Natural killer cell (primary cell): Measurements from ENCODE around the gene MTA3. TPM values are rescaled to one million over a fixed set of nuclear protein-coding genes. Genes with fewer than 3 reads are reported as not detected.

Experiments used
- ATAC-seq, 3 donors: fragments of 150-1000 bp in 2 of 3; fragments of 200-7000 bp in 1 of 3; cut with Tn5 transposase; 1 replicate in 1 of 3; 2 replicates in 2 of 3; pipeline ENCODE4 v1.10.0; 2021; ENCODE audit warnings: mild to moderate bottlenecking in 2 of 3, moderate library complexity in 2 of 3
- DNase-seq, 2 donors: peaks; one replicate each; pipeline versions ENCODE4 v3.0.0 to v3.0.0-alpha.2; 2013 to 2021; ENCODE audit warnings: mixed read lengths in 1 of 2
- H3K27ac ChIP-seq: one replicate; pipeline ENCODE4 v1.5.1; 2013; ENCODE audit warnings: mild to moderate bottlenecking, low read length
- H3K27me3 ChIP-seq: one replicate; pipeline ENCODE4 v1.6.1; 2013; ENCODE audit warnings: low read length; ENCODE audit not compliant: control insufficient read depth, insufficient read depth
- H3K36me3 ChIP-seq: one replicate; pipeline ENCODE4 v1.6.1; 2013; ENCODE audit warnings: low read length; ENCODE audit not compliant: control insufficient read depth, insufficient read depth
- H3K4me1 ChIP-seq: one replicate; pipeline ENCODE4 v1.6.1; 2013; ENCODE audit warnings: low read length; ENCODE audit not compliant: control insufficient read depth, insufficient read depth
- H3K4me3 ChIP-seq: one replicate; pipeline ENCODE4 v1.5.1; 2013; ENCODE audit warnings: low read length
- H3K9me3 ChIP-seq: one replicate; pipeline ENCODE4 v1.6.1; 2013; ENCODE audit warnings: low read length; ENCODE audit not compliant: control insufficient read depth, insufficient read depth
- H3K27ac Mint-ChIP-seq, 2 donors: one replicate each; pipeline ENCODE4 v1.8.0; 2022; ENCODE audit warnings: mild to moderate bottlenecking in 2 of 2, mixed read lengths in 2 of 2, moderate library complexity in 1 of 2
- H3K27me3 Mint-ChIP-seq, 2 donors: one replicate each; pipeline ENCODE4 v1.8.0; 2022; ENCODE audit warnings: low read depth in 2 of 2, mixed read lengths in 2 of 2
- H3K36me3 Mint-ChIP-seq: one replicate; pipeline ENCODE4 v1.8.0; 2022; ENCODE audit warnings: mixed read lengths
- H3K4me1 Mint-ChIP-seq, 2 donors: one replicate each; pipeline ENCODE4 v1.8.0; 2022; ENCODE audit warnings: mixed read lengths in 2 of 2
- H3K4me3 Mint-ChIP-seq: one replicate; pipeline ENCODE4 v1.8.0; 2022; ENCODE audit warnings: mild to moderate bottlenecking, moderate library complexity, mixed read lengths
- H3K9me3 Mint-ChIP-seq, 2 donors: one replicate each; pipeline ENCODE4 v1.8.0; 2022; ENCODE audit warnings: mixed read lengths in 2 of 2
- CTCF ChIP-seq: fragments of 200-600 bp; IDR thresholded peaks from one replicate; pipeline ENCODE4 v1.8.0; 2022; ENCODE audit warnings: antibody characterized with exemption
- WGBS: methylation state at CpG from one replicate; pipeline ENCODE4 v1.1.7; 2013; ENCODE audit warnings: missing lambda C conversion rate; ENCODE audit not compliant: insufficient coverage; 5-methylcytosine and 5-hydroxymethylcytosine counted together
- intact Hi-C: fragments of 100-400 bp; cut with micrococcal nuclease; formaldehyde crosslinking; loops from one replicate; pipeline ENCODE4 v1.14.2; 2022
- total RNA-seq, 4 donors: library from RNA; stranded (reverse); fragments of 120-200 nt in 1 of 4; gene quantifications; one replicate each; pipeline versions ENCODE4 v1.2.3 to v1.2.4, GENCODE V29; 2013 to 2022

MTA3 gene
- total RNA-seq, 3 donors from 2014 or later (not counting 1 experiment from before 2014, with no cell fraction given): 19.4 to 25.0 (median 21.5) TPM

GRCh38 chr2:42799881-42800280 is 231.4 kb downstream of the MTA3 start:
- Histone ChIP-seq H3K4me3 (no peak overlapping the region), H3K4me1 (no peaks in the 10 kb centered on the region), H3K9me3 (no peaks in the 10 kb centered on the region), H3K27me3 (no peaks in the 10 kb centered on the region), H3K27ac (no peak overlapping the region), H3K36me3 (no peaks in the 10 kb centered on the region)
- Mint-ChIP-seq H3K4me3 (no peak overlapping the region), H3K27me3 (peaks cover 22 to 45% of the 10 kb centered on the region in 2 donors), H3K27ac (no peak overlapping the region), H3K36me3 (no peaks in the 10 kb centered on the region), H3K4me1 (no peaks in the 10 kb centered on the region), H3K9me3 (no peaks in the 10 kb centered on the region)
- 91% methylated on average over 4 of the region's 4 CpGs for WGBS
- intact Hi-C loops: no loop called here
- ATAC-seq (no peak), DNase-seq (no peak)
- TF ChIP-seq CTCF: no peak

GRCh38 chr2:42800461-42800962 is 232.1 kb downstream of the MTA3 start:
- no peaks in the 10 kb centered on the region for H3K4me1 Mint-ChIP-seq
- no peak overlapping the region for H3K27ac ChIP-seq
- no peaks in the 10 kb centered on the region for H3K9me3 Mint-ChIP-seq
- no peaks in the 10 kb centered on the region for H3K9me3 ChIP-seq
- ATAC-seq (no peak), DNase-seq (no peak)
- H3K36me3 Mint-ChIP-seq: no peaks in the 10 kb centered on the region
- H3K4me3 Mint-ChIP-seq: no peak overlapping the region
- H3K27ac Mint-ChIP-seq: no peak overlapping the region
- WGBS: 68% methylated on average over 4 of the region's 4 CpGs
- peaks cover 19 to 44% of the 10 kb centered on the region in 2 donors for H3K27me3 Mint-ChIP-seq
- H3K4me3 ChIP-seq: no peak overlapping the region
- no peaks in the 10 kb centered on the region for H3K36me3 ChIP-seq
- no peaks in the 10 kb centered on the region for H3K4me1 ChIP-seq
- TF ChIP-seq CTCF: no peak
- intact Hi-C loops: no loop called here
- no peaks in the 10 kb centered on the region for H3K27me3 ChIP-seq

- intact Hi-C loops: no loop called here
- ATAC-seq: no peak
- no peaks in the 10 kb centered on the region for H3K36me3 Mint-ChIP-seq
These were observed 232.5 kb downstream of the MTA3 start for GRCh38 chr2:42800981-42801380.

More at GRCh38 chr2:42800981-42801380, 232.5 kb downstream of the MTA3 start:
- Mint-ChIP-seq H3K27ac (no peak overlapping the region), H3K4me1 (no peaks in the 10 kb centered on the region), H3K27me3 (peaks cover 17 to 41% of the 10 kb centered on the region in 2 donors), H3K4me3 (no peak overlapping the region), H3K9me3 (no peaks in the 10 kb centered on the region)
- WGBS: 78% methylated on average over 1 of the region's 2 CpGs
- Histone ChIP-seq H3K4me1 (no peaks in the 10 kb centered on the region), H3K36me3 (no peaks in the 10 kb centered on the region), H3K27ac (no peak overlapping the region), H3K4me3 (no peak overlapping the region), H3K27me3 (no peaks in the 10 kb centered on the region), H3K9me3 (no peaks in the 10 kb centered on the region)
- no peak for DNase-seq
- no peak for TF ChIP-seq CTCF
